ENCODE measurements around the gene PORCN. TPM values are rescaled to one million over a fixed set of nuclear protein-coding genes. Genes with fewer than 3 reads are reported as not detected.

PORCN gene
- total and polyA plus RNA-seq, 9 of the 15 experiments (the other 6 are each of a cell fraction or from before 2014, with no cell fraction given): 0.34 to 5.1 (median 2.8) TPM

GRCh38 chrX:48472225-48472624 lies 36.6 kb upstream of the PORCN start (continued):
- peak; percentile 50 for TF ChIP-seq CBFA2T3 (IDR thresholded peaks at IDR 0.05)
- peak; percentile 45 for TF ChIP-seq NFIC (IDR thresholded peaks at IDR 0.05)
- TF ChIP-seq ZBTB40 (IDR thresholded peaks at IDR 0.05): no peak
- TF ChIP-seq ZBTB40 (CRISPR knock-in tag; IDR thresholded peaks at IDR 0.05): no peak
